Fibroblast of gingiva (primary cell): ENCODE results near the gene PPP1R12B.
"Not testable (repeated sequence)": the region's sequence is repeated elsewhere in the genome, so short reads cannot be mapped to it uniquely, and the experiment has no call there.

Source experiments
- DNase-seq: peaks from one replicate; pipeline ENCODE4 v3.0.0-alpha.2; 2011; ENCODE audit warnings: low read depth

The PPP1R12B gene

GRCh38 chr1:202531812-202532616 lies 183.5 kb downstream of the PPP1R12B start:
- DNase-seq = not testable (repeated sequence)

GRCh38 chr1:202539166-202539574 lies 190.7 kb downstream of the PPP1R12B start:
- peak; percentile 66 for DNase-seq

- DNase-seq = not testable (repeated sequence)
Measured at GRCh38 chr1:202539583-202539982, 191.1 kb downstream of the PPP1R12B start.

GRCh38 chr1:202540014-202540413 lies 191.5 kb downstream of the PPP1R12B start:
- DNase-seq = no peak

- no peak for DNase-seq
Measured at GRCh38 chr1:202540448-202540847, 191.9 kb downstream of the PPP1R12B start.

GRCh38 chr1:202540858-202541257 lies 192.4 kb downstream of the PPP1R12B start:
- not testable (repeated sequence) for DNase-seq

GRCh38 chr1:202542415-202542814 lies 193.9 kb downstream of the PPP1R12B start:
- DNase-seq = not testable (repeated sequence)

GRCh38 chr1:202543537-202543936 lies 195.0 kb downstream of the PPP1R12B start:
- peak; percentile 90 for DNase-seq

- DNase-seq = not testable (repeated sequence)
Measured at GRCh38 chr1:202544766-202545449, 196.4 kb downstream of the PPP1R12B start.

- not testable (repeated sequence) for DNase-seq
Measured at GRCh38 chr1:202545647-202546303, 197.3 kb downstream of the PPP1R12B start.

GRCh38 chr1:202546377-202546776 lies 197.9 kb downstream of the PPP1R12B start:
- not testable (repeated sequence) for DNase-seq

GRCh38 chr1:202546796-202547195 lies 198.3 kb downstream of the PPP1R12B start:
- not testable (repeated sequence) for DNase-seq

- no peak for DNase-seq
Measured at GRCh38 chr1:202547215-202547614, 198.7 kb downstream of the PPP1R12B start.

- DNase-seq = not testable (repeated sequence)
Measured at GRCh38 chr1:202550088-202550487, 201.6 kb downstream of the PPP1R12B start.

- no peak for DNase-seq
Measured at GRCh38 chr1:202551683-202552082, 203.2 kb downstream of the PPP1R12B start.

GRCh38 chr1:202552615-202553014 lies 204.1 kb downstream of the PPP1R12B start:
- peak; percentile 49 for DNase-seq

GRCh38 chr1:202553078-202553477 lies 204.6 kb downstream of the PPP1R12B start:
- DNase-seq = not testable (repeated sequence)

- no peak for DNase-seq
Measured at GRCh38 chr1:202553560-202554038, 205.1 kb downstream of the PPP1R12B start.

GRCh38 chr1:202554619-202555018 lies 206.1 kb downstream of the PPP1R12B start:
- DNase-seq = not testable (repeated sequence)

GRCh38 chr1:202556037-202556436 lies 207.5 kb downstream of the PPP1R12B start:
- not testable (repeated sequence) for DNase-seq

- DNase-seq = not testable (repeated sequence)
Measured at GRCh38 chr1:202557662-202558061, 209.2 kb downstream of the PPP1R12B start.

- no peak for DNase-seq
Measured at GRCh38 chr1:202561240-202561639, 212.7 kb downstream of the PPP1R12B start.
